ENCODE results near the gene NUP50. TPM values are rescaled to one million over a fixed set of nuclear protein-coding genes. Genes with fewer than 3 reads are reported as not detected.

NUP50 gene
- total RNA-seq, 2 donors from 2014 or later = 89.3 to 99.2 TPM

DNA sequence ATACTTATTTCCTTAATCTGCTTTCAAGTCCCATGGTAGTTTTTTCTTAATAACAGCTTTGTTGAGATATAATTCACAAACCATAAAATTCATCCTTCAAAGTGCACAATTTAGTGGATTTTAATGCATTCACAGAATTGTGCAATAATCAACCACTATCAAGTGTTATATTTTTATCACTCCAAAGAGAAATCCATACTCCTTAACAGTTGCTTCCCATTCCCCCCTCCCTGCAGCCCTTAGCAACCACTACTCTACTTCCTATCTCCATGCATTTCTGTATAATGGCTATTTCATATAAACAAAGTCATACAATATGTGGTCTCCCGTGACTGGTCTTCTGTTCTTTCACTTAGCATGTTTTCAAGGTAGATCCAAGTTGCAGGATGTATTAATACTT lies 18.8 kb upstream of the NUP50 start:
- Mint-ChIP-seq H3K36me3 (ENCODE audit: low read depth) (no peaks in the 10 kb centered on the region), H3K27ac (peak overlapping the region; percentile 49)
- DNase-seq = no peak

GRCh38 chr22:45149671-45150070 lies 14.1 kb upstream of the NUP50 start:
- no peaks in the 10 kb centered on the region for H3K9me3 ChIP-seq (ENCODE audit: control insufficient read depth, low read length, poor library complexity, severe bottlenecking)
- peaks cover 17% of the 10 kb centered on the region for H3K4me1 Mint-ChIP-seq
- no peak for DNase-seq
- no peak overlapping the region for H3K4me3 Mint-ChIP-seq
- no peak for ATAC-seq
- no peaks in the 10 kb centered on the region for H3K27me3 Mint-ChIP-seq
- H3K27ac Mint-ChIP-seq = no peak overlapping the region
- peaks cover 8% of the 10 kb centered on the region for H3K36me3 Mint-ChIP-seq (ENCODE audit: low read depth)

More for the DNA sequence above, 18.8 kb upstream of the NUP50 start:
- ATAC-seq = no peak
- H3K4me1 Mint-ChIP-seq = peaks cover 8% of the 10 kb centered on the region
- H3K4me3 Mint-ChIP-seq = no peak overlapping the region
- H3K27me3 Mint-ChIP-seq = no peaks in the 10 kb centered on the region
- no peaks in the 10 kb centered on the region for H3K9me3 ChIP-seq (ENCODE audit: control insufficient read depth, low read length, poor library complexity, severe bottlenecking)

DNA sequence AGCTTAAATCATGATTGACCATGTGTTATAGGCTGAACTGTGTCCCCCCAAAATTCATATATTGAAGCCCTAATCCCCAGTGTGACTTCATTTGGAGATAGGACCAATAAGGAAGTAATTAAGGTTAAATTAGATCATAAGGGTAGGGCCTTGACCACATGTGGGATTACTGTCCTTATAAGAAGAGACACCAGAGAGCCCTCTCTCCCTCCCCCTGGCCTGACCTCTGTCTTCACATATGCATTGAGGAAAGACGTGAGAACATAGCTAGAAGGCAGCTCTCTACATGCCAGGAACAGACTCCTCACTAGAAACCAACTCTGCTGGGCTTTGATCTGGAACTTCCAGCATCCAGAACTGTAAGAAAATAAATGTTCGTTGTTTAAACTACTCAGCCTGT lies 13.6 kb upstream of the NUP50 start:
- H3K27ac Mint-ChIP-seq = no peak overlapping the region
- H3K4me3 Mint-ChIP-seq = no peak overlapping the region
- H3K36me3 Mint-ChIP-seq (ENCODE audit: low read depth) = peaks cover 8% of the 10 kb centered on the region
- H3K4me1 Mint-ChIP-seq = peaks cover 17% of the 10 kb centered on the region
- DNase-seq (no peak), ATAC-seq (no peak)
- no peaks in the 10 kb centered on the region for H3K27me3 Mint-ChIP-seq
- H3K9me3 ChIP-seq (ENCODE audit: control insufficient read depth, low read length, poor library complexity, severe bottlenecking) = no peaks in the 10 kb centered on the region

DNA sequence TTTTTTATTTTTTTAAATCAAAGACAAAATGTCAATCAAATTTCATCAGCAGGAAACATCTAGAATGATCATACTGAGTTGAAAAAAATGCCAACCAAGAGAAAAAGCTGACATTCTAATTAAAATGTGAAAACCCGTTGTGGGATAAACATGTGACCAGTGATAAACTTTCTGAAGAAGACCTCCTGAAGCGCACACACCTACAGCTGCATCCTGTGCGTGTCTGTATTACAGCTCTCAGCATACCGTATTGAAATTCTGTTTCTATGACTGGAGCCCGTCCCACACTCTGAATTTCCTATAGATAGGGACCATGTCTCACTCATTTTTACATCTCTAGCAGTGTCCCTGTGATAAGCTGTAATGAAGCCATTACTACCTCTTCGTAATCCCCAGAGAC lies 12.2 kb upstream of the NUP50 start:
- H3K4me3 Mint-ChIP-seq = no peak overlapping the region

DNA sequence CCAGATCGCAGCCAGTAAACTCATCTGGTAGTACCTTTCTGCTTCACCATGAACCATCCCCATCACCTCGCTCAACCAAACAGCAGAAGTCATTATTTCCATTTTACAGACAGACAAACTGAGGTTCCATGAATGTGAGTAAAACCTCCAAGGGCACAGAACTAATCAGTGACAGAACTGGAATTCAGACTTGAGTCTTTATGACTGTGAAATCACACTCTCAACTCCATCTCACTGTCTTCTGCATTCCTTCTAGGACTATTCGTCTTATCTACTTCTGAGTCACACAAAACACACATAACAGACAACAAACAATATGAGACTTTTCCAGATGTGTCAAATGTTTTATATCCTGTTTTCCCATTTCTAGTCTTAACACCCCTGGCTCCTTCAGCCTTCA lies 9.3 kb upstream of the NUP50 start:
- Mint-ChIP-seq H3K4me3 (no peak overlapping the region), H3K36me3 (ENCODE audit: low read depth) (peaks cover 12% of the 10 kb centered on the region), H3K27ac (peak overlapping the region; percentile 67), H3K27me3 (no peaks in the 10 kb centered on the region), H3K4me1 (peaks cover 22% of the 10 kb centered on the region)
- H3K9me3 ChIP-seq (ENCODE audit: control insufficient read depth, low read length, poor library complexity, severe bottlenecking) = no peaks in the 10 kb centered on the region
- no peak for ATAC-seq
- DNase-seq = no peak

More for the DNA sequence above, 12.2 kb upstream of the NUP50 start:
- Mint-ChIP-seq H3K4me1 (peaks cover 18% of the 10 kb centered on the region), H3K27ac (no peak overlapping the region), H3K27me3 (no peaks in the 10 kb centered on the region), H3K36me3 (ENCODE audit: low read depth) (peaks cover 8% of the 10 kb centered on the region)
- ATAC-seq = no peak
- no peaks in the 10 kb centered on the region for H3K9me3 ChIP-seq (ENCODE audit: control insufficient read depth, low read length, poor library complexity, severe bottlenecking)
- no peak for DNase-seq

DNA sequence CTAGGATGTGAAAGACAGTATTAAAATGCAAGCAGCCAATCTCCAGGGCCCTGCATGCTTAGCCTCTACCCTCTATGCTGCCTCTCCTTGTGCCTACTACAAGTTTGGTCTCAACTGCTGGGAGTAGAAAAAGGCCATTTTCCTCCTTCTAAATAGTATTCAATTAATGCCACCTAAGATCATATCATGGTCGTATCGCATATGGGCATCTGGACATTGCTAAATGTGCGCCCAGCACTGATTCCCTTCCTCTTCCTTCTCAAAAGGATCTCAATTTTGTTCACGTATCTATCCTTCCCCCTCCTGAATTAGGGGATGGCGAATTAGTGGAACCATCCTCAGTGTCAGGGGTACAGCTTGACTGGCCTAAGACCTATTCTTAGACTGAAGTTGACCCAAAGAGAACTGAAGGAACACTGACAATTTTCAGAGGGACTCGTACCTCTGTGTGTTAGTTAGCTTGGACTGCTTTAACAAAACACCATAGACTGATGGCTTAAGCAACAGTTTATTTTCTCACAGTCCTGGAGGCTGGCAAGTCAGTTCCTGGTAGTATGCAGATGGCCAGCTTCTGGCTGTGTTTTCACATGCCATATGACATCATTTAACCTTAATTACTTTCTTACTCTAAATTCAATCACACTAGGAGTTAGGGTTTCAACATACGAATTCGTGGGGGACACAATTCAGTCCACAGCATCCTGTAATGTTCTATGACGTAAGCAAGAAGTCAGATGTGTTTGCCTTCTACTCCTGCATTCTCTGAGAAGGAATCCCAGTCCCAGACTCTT lies 8.5 kb upstream of the NUP50 start:
- Mint-ChIP-seq H3K27me3 (no peaks in the 10 kb centered on the region), H3K4me1 (peaks cover 26% of the 10 kb centered on the region), H3K27ac (peak overlapping the region; percentile 56), H3K4me3 (no peak overlapping the region), H3K36me3 (ENCODE audit: low read depth) (peaks cover 12% of the 10 kb centered on the region)
- H3K9me3 ChIP-seq (ENCODE audit: control insufficient read depth, low read length, poor library complexity, severe bottlenecking) = no peaks in the 10 kb centered on the region
- no peak for DNase-seq
- no peak for ATAC-seq

- ATAC-seq (no peak), DNase-seq (no peak)
- no peak overlapping the region for H3K27ac Mint-ChIP-seq
- no peaks in the 10 kb centered on the region for H3K9me3 ChIP-seq (ENCODE audit: control insufficient read depth, low read length, poor library complexity, severe bottlenecking)
- H3K4me3 Mint-ChIP-seq = no peak overlapping the region
- H3K27me3 Mint-ChIP-seq = no peaks in the 10 kb centered on the region
- H3K36me3 Mint-ChIP-seq (ENCODE audit: low read depth) = peaks cover 6% of the 10 kb centered on the region
- H3K4me1 Mint-ChIP-seq = peaks cover 27% of the 10 kb centered on the region
These were observed 5.8 kb upstream of the NUP50 start for GRCh38 chr22:45157907-45158306.

DNA sequence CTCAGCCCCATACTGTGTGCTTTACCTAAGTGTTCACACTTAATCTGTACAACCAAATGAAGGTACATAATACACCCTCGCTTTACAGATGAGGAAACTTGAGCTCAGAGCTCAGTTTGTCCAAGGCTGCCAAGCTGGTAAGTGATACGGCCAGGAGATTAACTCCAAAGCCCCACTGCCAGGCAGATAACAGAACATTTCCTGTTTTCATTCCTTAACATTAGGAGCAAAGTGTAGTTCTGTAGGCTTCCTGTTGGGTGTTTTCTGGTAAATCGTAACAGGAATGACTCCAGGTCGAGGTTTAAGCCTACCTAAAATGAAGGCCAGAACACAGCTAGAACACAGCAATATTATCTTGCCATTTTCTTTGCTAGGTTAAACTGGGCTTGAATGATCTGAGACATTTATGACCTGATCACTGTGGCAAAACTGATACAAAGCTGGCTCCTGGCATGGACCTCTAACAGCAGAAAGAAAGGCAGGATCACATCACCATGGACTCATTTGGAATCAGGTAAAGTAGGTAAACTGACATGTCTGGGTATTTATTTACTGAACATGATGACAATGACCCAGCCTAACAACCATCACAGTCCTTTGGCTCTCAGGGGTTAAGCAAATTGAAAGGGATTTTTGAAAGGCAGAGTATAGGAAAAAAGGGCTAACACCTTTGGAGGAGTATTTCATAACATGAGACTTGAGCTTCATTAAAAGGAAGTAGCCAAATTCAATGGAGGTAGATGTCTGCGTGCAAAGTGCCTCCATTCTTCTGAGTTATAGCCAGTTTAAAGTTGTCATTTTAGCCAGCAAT lies 3.9 kb upstream of the NUP50 start:
- ATAC-seq (no peak), DNase-seq (no peak)
- Mint-ChIP-seq H3K36me3 (ENCODE audit: low read depth) (peaks cover 9% of the 10 kb centered on the region), H3K27ac (no peak overlapping the region), H3K27me3 (no peaks in the 10 kb centered on the region), H3K4me3 (no peak overlapping the region), H3K4me1 (peaks cover 26% of the 10 kb centered on the region)
- H3K9me3 ChIP-seq (ENCODE audit: control insufficient read depth, low read length, poor library complexity, severe bottlenecking) = no peaks in the 10 kb centered on the region

- no peak for ATAC-seq
- Mint-ChIP-seq H3K4me3 (peak overlapping the region; percentile 99), H3K4me1 (peaks cover 38% of the 10 kb centered on the region), H3K36me3 (ENCODE audit: low read depth) (peaks cover 7% of the 10 kb centered on the region), H3K27ac (peak overlapping the region; percentile 95), H3K27me3 (no peaks in the 10 kb centered on the region)
- DNase-seq = no peak
- H3K9me3 ChIP-seq (ENCODE audit: control insufficient read depth, low read length, poor library complexity, severe bottlenecking) = no peaks in the 10 kb centered on the region
These were observed 1.2 kb upstream of the NUP50 start for GRCh38 chr22:45162531-45162930.

GRCh38 chr22:45163099-45163450 lies 650 bp upstream of the NUP50 start:
- H3K27ac Mint-ChIP-seq = peak overlapping the region; percentile 95
- H3K4me3 Mint-ChIP-seq = peak overlapping the region; percentile 99
- no peaks in the 10 kb centered on the region for H3K9me3 ChIP-seq (ENCODE audit: control insufficient read depth, low read length, poor library complexity, severe bottlenecking)
- H3K27me3 Mint-ChIP-seq = no peaks in the 10 kb centered on the region
- DNase-seq (peak in 1 of 3 donors; percentile 11), ATAC-seq (peak; percentile 35)
- peaks cover 38% of the 10 kb centered on the region for H3K4me1 Mint-ChIP-seq
- H3K36me3 Mint-ChIP-seq (ENCODE audit: low read depth) = peaks cover 7% of the 10 kb centered on the region

- Mint-ChIP-seq H3K36me3 (ENCODE audit: low read depth) (peaks cover 7% of the 10 kb centered on the region), H3K27ac (peak overlapping the region; percentile 95), H3K4me3 (peak overlapping the region; percentile 99), H3K4me1 (peaks cover 44% of the 10 kb centered on the region), H3K27me3 (no peaks in the 10 kb centered on the region)
- no peaks in the 10 kb centered on the region for H3K9me3 ChIP-seq (ENCODE audit: control insufficient read depth, low read length, poor library complexity, severe bottlenecking)
- peak; percentile 13 to 40 (median 29) for DNase-seq
- peak; percentile 22 for ATAC-seq
These were observed 754 bp downstream of the NUP50 start for GRCh38 chr22:45164270-45165088.

GRCh38 chr22:45166932-45167331 lies 3.2 kb downstream of the NUP50 start:
- H3K27me3 Mint-ChIP-seq = no peaks in the 10 kb centered on the region
- no peak for ATAC-seq
- H3K36me3 Mint-ChIP-seq (ENCODE audit: low read depth) = peaks cover 13% of the 10 kb centered on the region
- peak overlapping the region; percentile 95 for H3K27ac Mint-ChIP-seq
- no peaks in the 10 kb centered on the region for H3K9me3 ChIP-seq (ENCODE audit: control insufficient read depth, low read length, poor library complexity, severe bottlenecking)
- no peak overlapping the region for H3K4me3 Mint-ChIP-seq
- H3K4me1 Mint-ChIP-seq = peaks cover 58% of the 10 kb centered on the region
- no peak for DNase-seq
